Esophagus muscularis mucosa (tissue), 4 donors: ENCODE results near the gene MYO1A. TPM values are rescaled to one million over a fixed set of nuclear protein-coding genes. Genes with fewer than 3 reads are reported as not detected.

Experiments
- DNase-seq: peaks from one replicate; pipeline ENCODE4 v3.0.0-alpha.2; 2017; ENCODE audit errors: extremely low spot score
- H3K27ac ChIP-seq, 4 donors: fragments of 200-600 bp; sonication (generic); replicated peaks in 1 of 4; 1 replicate in 3 of 4; 2 replicates in 1 of 4; pipeline ENCODE4 v1.5.1; 2016 to 2019; ENCODE audit warnings: mild to moderate bottlenecking in 1 of 4
- H3K27me3 ChIP-seq, 4 donors: fragments of 200-600 bp; sonication (generic); one replicate each; pipeline versions ENCODE4 v1.5.1 to v1.6.0; 2016 to 2019
- H3K36me3 ChIP-seq, 4 donors: fragments of 200-600 bp; sonication (generic); one replicate each; pipeline ENCODE4 v1.5.1; 2016 to 2019
- H3K4me1 ChIP-seq, 4 donors: fragments of 200-600 bp; sonication (generic); one replicate each; pipeline ENCODE4 v1.5.1; 2016 to 2019
- H3K4me3 ChIP-seq, 4 donors: fragments of 200-600 bp; sonication (generic); 1 replicate in 2 of 4; 2 replicates in 2 of 4; pipeline ENCODE4 v1.5.1; 2016 to 2019; ENCODE audit warnings: mild to moderate bottlenecking in 4 of 4, moderate library complexity in 1 of 4
- H3K9me3 ChIP-seq, 4 donors: fragments of 200-600 bp; sonication (generic); 1 replicate in 3 of 4; 2 replicates in 1 of 4; pipeline ENCODE4 v1.5.1; 2016 to 2019
- CTCF ChIP-seq, 3 experiments: fragments of 200-600 bp in 2 of 3; fragments of 450-650 bp in 1 of 3; sonication (generic) in 2 of 3; IDR thresholded peaks; one replicate each; pipeline ENCODE4 v1.5.1; 2017 to 2019; ENCODE audit warnings: antibody characterized with exemption in 3 of 3, mild to moderate bottlenecking in 2 of 3, moderate library complexity in 1 of 3
- EP300 ChIP-seq: sonication (generic); formaldehyde crosslinking; IDR thresholded peaks from one replicate; pipeline ENCODE4 v1.6.1; 2017; ENCODE audit warnings: antibody characterized with exemption
- POLR2A ChIP-seq: fragments of 450-650 bp; IDR thresholded peaks from one replicate; pipeline ENCODE4 v1.6.1; 2017; ENCODE audit warnings: antibody characterized with exemption, moderate library complexity, mild to moderate bottlenecking, low read depth
- POLR2AphosphoS5 ChIP-seq, 2 donors: sonication (generic); formaldehyde crosslinking; IDR thresholded peaks; one replicate each; pipeline ENCODE4 v1.6.1; 2017; ENCODE audit warnings: antibody characterized with exemption in 2 of 2
- WGBS: methylation state at CpG from one replicate; pipeline ENCODE4 v1.1.5; 2018; 5-methylcytosine and 5-hydroxymethylcytosine counted together
- intact Hi-C: fragments of 100-400 bp; cut with DNase I; formaldehyde crosslinking; loops from one replicate; pipeline ENCODE4 v1.15.1; 2023
- total RNA-seq, 4 donors: library from RNA; depleted of rRNA; stranded (reverse); fragments of >200 nt; gene quantifications; one replicate each; pipeline versions ENCODE4 v1.1.0 to v1.2.1, GENCODE V29; 2016

Gene MYO1A
- total RNA-seq, 4 donors from 2014 or later, result 0.06 to 1.1 (median 0.83) TPM

GRCh38 chr12:57072661-57073060 lies 22.7 kb upstream of the MYO1A start:
- Histone ChIP-seq H3K27ac (peak overlapping the region; percentile 70 to 78 (median 76)), H3K27me3 (no peaks in the 10 kb centered on the region), H3K36me3 (peaks cover 0 to 37% (median 26%) of the 10 kb centered on the region in 4 donors), H3K4me1 (peaks cover 1 to 37% (median 32%) of the 10 kb centered on the region in 4 donors), H3K4me3 (peak overlapping the region in 3 of 4 donors; percentile 15 to 36 (median 23)), H3K9me3 (no peaks in the 10 kb centered on the region)
- WGBS, result 45% methylated on average over 2 of the region's 2 CpGs
- intact Hi-C loops, result no loop called here
- DNase-seq, result no peak
- TF ChIP-seq POLR2AphosphoS5 (IDR thresholded peaks at IDR 0.05) (peak in 1 of 2 donors; percentile 29), CTCF (IDR thresholded peaks at IDR 0.05) (no peak)

GRCh38 chr12:57069523-57069922 lies 19.6 kb upstream of the MYO1A start:
- intact Hi-C loops, result loop anchor here (1.0 to 2.0 kb wide), 2 partner anchors 43 to 113 kb away; no protein-coding TSS in a partner anchor
- Histone ChIP-seq H3K4me3 (no peak overlapping the region), H3K4me1 (peaks cover 0 to 31% (median 28%) of the 10 kb centered on the region in 4 donors), H3K36me3 (peaks cover 0 to 53% (median 24%) of the 10 kb centered on the region in 4 donors), H3K9me3 (no peaks in the 10 kb centered on the region), H3K27ac (peak overlapping the region; percentile 75 to 82 (median 78)), H3K27me3 (no peaks in the 10 kb centered on the region)
- no peak for DNase-seq
- WGBS, result 13% methylated on average over 3 of the region's 3 CpGs
- TF ChIP-seq POLR2A (no peak), POLR2AphosphoS5 (IDR thresholded peaks at IDR 0.05) (peak; percentile 64 to 75), EP300 (no peak), CTCF (IDR thresholded peaks at IDR 0.05) (peak; percentile 93 to 96 (median 93))

GRCh38 chr12:57066245-57066644 lies 16.3 kb upstream of the MYO1A start:
- H3K36me3 ChIP-seq, result peaks cover 0 to 64% (median 17%) of the 10 kb centered on the region in 4 donors
- H3K27me3 ChIP-seq, result no peaks in the 10 kb centered on the region
- H3K9me3 ChIP-seq, result no peaks in the 10 kb centered on the region
- no peak overlapping the region for H3K4me3 ChIP-seq
- intact Hi-C loops, result no loop called here
- DNase-seq, result no peak
- TF ChIP-seq POLR2A (no peak), POLR2AphosphoS5 (IDR thresholded peaks at IDR 0.05) (no peak), EP300 (no peak), CTCF (IDR thresholded peaks at IDR 0.05) (no peak)
- H3K27ac ChIP-seq, result no peak overlapping the region
- H3K4me1 ChIP-seq, result peaks cover 0 to 11% (median 11%) of the 10 kb centered on the region in 4 donors
- WGBS, result 81% methylated on average over 2 of the region's 2 CpGs

GRCh38 chr12:57063991-57064685 lies 14.2 kb upstream of the MYO1A start:
- H3K27ac ChIP-seq, result no peak overlapping the region
- H3K36me3 ChIP-seq, result peaks cover 12 to 79% (median 27%) of the 10 kb centered on the region in 4 donors
- 66% methylated on average over 5 of the region's 5 CpGs for WGBS
- TF ChIP-seq POLR2AphosphoS5 (IDR thresholded peaks at IDR 0.05), result no peak
- no peak for TF ChIP-seq EP300
- TF ChIP-seq POLR2A, result no peak
- no peak for TF ChIP-seq CTCF (IDR thresholded peaks at IDR 0.05)
- peaks cover 0 to 2% (median under 1%) of the 10 kb centered on the region in 4 donors for H3K4me1 ChIP-seq
- H3K27me3 ChIP-seq, result no peaks in the 10 kb centered on the region
- DNase-seq, result no peak
- no peaks in the 10 kb centered on the region for H3K9me3 ChIP-seq
- intact Hi-C loops, result no loop called here
- H3K4me3 ChIP-seq, result no peak overlapping the region
